ENCODE results near the gene ZEB2.

DNA sequence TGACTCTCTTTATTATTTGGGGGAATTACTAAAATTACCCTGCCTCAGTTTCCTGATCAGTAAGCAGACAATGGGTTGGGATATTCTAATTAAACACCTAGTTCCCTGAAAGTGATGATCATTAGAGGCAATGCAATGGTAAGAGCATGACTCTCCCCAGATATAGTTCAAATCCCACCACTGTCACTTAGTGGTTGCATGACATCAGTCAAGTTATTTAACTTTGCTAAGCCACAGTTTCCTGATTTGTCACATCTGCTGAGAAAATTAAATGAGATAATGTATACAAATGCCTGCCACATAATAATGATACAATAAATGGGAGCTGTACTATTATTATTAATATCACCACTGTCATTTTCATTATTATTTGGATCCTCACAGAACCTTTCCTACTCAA, 29.9 kb downstream of the ZEB2 start:
- TF ChIP-seq EZH2 (IDR thresholded peaks at IDR 0.05; ENCODE audit: borderline replicate concordance, low read depth, low read length, severe bottlenecking) (no peak), JUN (IDR thresholded peaks at IDR 0.05; ENCODE audit: borderline replicate concordance, insufficient read depth, insufficient read length, low read depth) (no peak), MYC (IDR thresholded peaks at IDR 0.05; ENCODE audit: low read depth, low read length) (no peak), POLR2A (IDR thresholded peaks at IDR 0.05; ENCODE audit: low read depth, low read length) (no peak), POLR2AphosphoS5 (IDR thresholded peaks at IDR 0.05; ENCODE audit: insufficient read depth, low read depth, low read length) (no peak)
- TF ChIP-seq, protein P1, sequence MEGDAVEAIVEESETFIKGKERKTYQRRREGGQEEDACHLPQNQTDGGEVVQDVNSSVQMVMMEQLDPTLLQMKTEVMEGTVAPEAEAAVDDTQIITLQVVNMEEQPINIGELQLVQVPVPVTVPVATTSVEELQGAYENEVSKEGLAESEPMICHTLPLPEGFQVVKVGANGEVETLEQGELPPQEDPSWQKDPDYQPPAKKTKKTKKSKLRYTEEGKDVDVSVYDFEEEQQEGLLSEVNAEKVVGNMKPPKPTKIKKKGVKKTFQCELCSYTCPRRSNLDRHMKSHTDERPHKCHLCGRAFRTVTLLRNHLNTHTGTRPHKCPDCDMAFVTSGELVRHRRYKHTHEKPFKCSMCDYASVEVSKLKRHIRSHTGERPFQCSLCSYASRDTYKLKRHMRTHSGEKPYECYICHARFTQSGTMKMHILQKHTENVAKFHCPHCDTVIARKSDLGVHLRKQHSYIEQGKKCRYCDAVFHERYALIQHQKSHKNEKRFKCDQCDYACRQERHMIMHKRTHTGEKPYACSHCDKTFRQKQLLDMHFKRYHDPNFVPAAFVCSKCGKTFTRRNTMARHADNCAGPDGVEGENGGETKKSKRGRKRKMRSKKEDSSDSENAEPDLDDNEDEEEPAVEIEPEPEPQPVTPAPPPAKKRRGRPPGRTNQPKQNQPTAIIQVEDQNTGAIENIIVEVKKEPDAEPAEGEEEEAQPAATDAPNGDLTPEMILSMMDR (IDR thresholded peaks at IDR 0.05; ENCODE audit: extremely low read depth in 1 of 2, insufficient read depth in 1 of 2, low read depth in 1 of 2, low read length in 2 of 2), result no peak
- TF ChIP-seq, protein P2, sequence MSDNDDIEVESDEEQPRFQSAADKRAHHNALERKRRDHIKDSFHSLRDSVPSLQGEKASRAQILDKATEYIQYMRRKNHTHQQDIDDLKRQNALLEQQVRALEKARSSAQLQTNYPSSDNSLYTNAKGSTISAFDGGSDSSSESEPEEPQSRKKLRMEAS (IDR thresholded peaks at IDR 0.05; ENCODE audit: insufficient read depth, insufficient read length), result no peak

All from endothelial cell of umbilical vein (primary cell).